Gastroesophageal sphincter (tissue), 4 donors: ENCODE measurements around the gene SRSF6. TPM values are rescaled to one million over a fixed set of nuclear protein-coding genes. Genes with fewer than 3 reads are reported as not detected.

Experiments
- ATAC-seq: fragments of 150-250 bp; one replicate; pipeline ENCODE4 v1.9.1; 2016; ENCODE audit warnings: mild to moderate bottlenecking, moderate library complexity
- H3K27ac ChIP-seq, 4 donors: fragments of 200-600 bp; sonication (generic) in 3 of 4; 1 replicate in 3 of 4; 2 replicates in 1 of 4; pipeline ENCODE4 v1.5.1; 2016 to 2019
- H3K27me3 ChIP-seq: fragments of 200-600 bp; sonication (generic); one replicate; pipeline ENCODE4 v1.5.1; 2019
- H3K36me3 ChIP-seq, 2 donors: fragments of 200-600 bp; sonication (generic); one replicate each; pipeline ENCODE4 v1.5.1; 2019; ENCODE audit warnings: control low read depth in 1 of 2
- H3K4me1 ChIP-seq, 3 donors: fragments of 200-600 bp; sonication (generic); 1 replicate in 2 of 3; 2 replicates in 1 of 3; pipeline ENCODE4 v1.5.1; 2016 to 2019; ENCODE audit warnings: control low read depth in 2 of 3
- H3K4me3 ChIP-seq, 2 donors: fragments of 200-600 bp; sonication (generic); one replicate each; pipeline ENCODE4 v1.5.1; 2019; ENCODE audit warnings: mild to moderate bottlenecking in 1 of 2, moderate library complexity in 1 of 2
- H3K9me3 ChIP-seq, 3 donors: fragments of 200-600 bp; sonication (generic); one replicate each; pipeline ENCODE4 v1.5.1; 2017 to 2019; ENCODE audit warnings: control low read depth in 2 of 3
- EP300 ChIP-seq: sonication (generic); formaldehyde crosslinking; IDR thresholded peaks from one replicate; pipeline ENCODE4 v1.6.1; 2017; ENCODE audit warnings: antibody characterized with exemption, mild to moderate bottlenecking
- POLR2A ChIP-seq, 2 donors: fragments of 450-650 bp; IDR thresholded peaks; one replicate each; pipeline ENCODE4 v1.6.1; 2017; ENCODE audit warnings: antibody characterized with exemption in 2 of 2, mild to moderate bottlenecking in 2 of 2, moderate library complexity in 1 of 2
- POLR2AphosphoS5 ChIP-seq: sonication (generic); formaldehyde crosslinking; IDR thresholded peaks from one replicate; pipeline ENCODE4 v1.6.1; 2017; ENCODE audit warnings: antibody characterized with exemption
- WGBS, 2 donors: methylation state at CpG; one replicate each; pipeline ENCODE4 v1.1.5; 2018; ENCODE audit warnings: low coverage in 1 of 2; 5-methylcytosine and 5-hydroxymethylcytosine counted together
- total RNA-seq, 4 donors: library from RNA; depleted of rRNA; stranded (reverse); fragments of >200 nt; gene quantifications; one replicate each; pipeline ENCODE4 v1.1.0, GENCODE V29; 2016
- TF ChIP-seq, protein P1 (sequence below), 4 experiments: fragments of 200-600 bp in 2 of 4; fragments of 450-650 bp in 2 of 4; sonication (generic) in 1 of 4; IDR thresholded peaks; one replicate each; pipeline ENCODE4 v1.5.1; 2017 to 2019; ENCODE audit warnings: antibody characterized with exemption in 4 of 4, mild to moderate bottlenecking in 2 of 4, moderate library complexity in 2 of 4

Gene SRSF6
- total RNA-seq, 4 donors from 2014 or later, result 25.3 to 47.5 (median 31.3) TPM

DNA sequence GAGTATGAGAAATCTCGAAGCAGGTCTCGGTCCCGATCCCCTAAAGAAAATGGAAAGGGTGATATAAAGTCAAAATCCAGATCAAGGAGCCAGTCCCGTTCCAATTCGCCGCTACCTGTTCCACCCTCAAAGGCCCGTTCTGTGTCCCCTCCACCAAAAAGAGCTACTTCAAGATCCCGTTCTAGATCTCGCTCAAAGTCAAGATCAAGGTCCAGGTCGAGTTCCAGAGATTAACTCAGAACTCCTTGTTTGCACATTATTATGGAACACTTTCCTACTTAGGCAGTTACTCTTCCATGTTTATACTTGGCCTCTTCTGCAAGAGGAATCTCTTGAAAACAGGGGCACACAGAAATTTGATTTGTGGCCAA lies 3.1 kb downstream of the SRSF6 start:
- H3K9me3 ChIP-seq, result no peaks in the 10 kb centered on the region
- peaks cover 0 to 58% (median 5%) of the 10 kb centered on the region in 3 donors for H3K4me1 ChIP-seq
- H3K4me3 ChIP-seq, result no peak overlapping the region
- no peak for TF ChIP-seq EP300
- no peak overlapping the region for H3K27ac ChIP-seq
- WGBS, 2 donors, result 86 to 95% methylated on average over 10 of the region's 10 CpGs
- peaks cover 13 to 69% of the 10 kb centered on the region in 2 donors for H3K36me3 ChIP-seq
- ATAC-seq, result no peak
- H3K27me3 ChIP-seq, result no peaks in the 10 kb centered on the region

DNA sequence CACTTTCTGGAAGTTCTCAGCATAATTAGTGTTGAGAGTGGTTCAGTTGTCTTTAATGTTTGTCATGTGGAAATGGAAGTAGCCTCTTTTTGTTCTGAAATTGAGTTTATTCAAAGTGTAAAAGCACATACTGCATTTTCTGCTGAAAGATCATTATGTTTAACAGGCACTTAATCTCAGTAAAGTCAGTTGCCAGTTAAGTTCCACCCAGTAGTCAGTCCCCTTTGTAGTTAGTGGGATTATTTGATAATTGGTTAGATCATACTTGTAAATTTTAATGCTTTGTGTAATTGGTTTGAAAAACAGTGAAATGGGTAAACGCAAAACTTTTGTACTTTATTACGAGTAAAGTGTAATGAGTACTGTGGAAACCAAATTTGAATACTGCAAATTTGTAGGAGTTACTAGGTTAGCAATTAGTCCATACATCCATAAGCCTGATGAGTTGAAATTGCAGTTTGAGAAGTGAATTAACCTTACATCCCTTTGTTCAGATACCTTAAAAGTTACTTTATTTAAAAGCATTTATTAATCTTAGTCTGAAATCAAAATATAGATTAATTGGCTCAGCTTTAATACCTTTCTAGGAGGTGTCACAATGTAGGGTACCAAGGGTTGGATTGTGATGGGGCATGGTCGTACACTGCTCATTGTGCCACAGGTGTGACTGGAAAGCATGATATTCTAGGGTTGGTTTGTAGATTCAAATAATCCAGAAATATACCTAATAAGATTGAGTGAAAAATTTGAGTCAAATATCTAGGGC lies 4.4 kb downstream of the SRSF6 start:
- Histone ChIP-seq H3K27me3 (no peaks in the 10 kb centered on the region), H3K4me3 (no peak overlapping the region), H3K27ac (no peak overlapping the region), H3K9me3 (no peaks in the 10 kb centered on the region), H3K36me3 (peaks cover 13 to 82% of the 10 kb centered on the region in 2 donors), H3K4me1 (peaks cover 0 to 50% (median 5%) of the 10 kb centered on the region in 3 donors)
- WGBS, 2 donors, result 82 to 89% methylated on average over 3 of the region's 3 CpGs
- TF ChIP-seq EP300 (no peak), POLR2AphosphoS5 (no peak), POLR2A (IDR thresholded peaks at IDR 0.05) (no peak)
- TF ChIP-seq, protein P1, sequence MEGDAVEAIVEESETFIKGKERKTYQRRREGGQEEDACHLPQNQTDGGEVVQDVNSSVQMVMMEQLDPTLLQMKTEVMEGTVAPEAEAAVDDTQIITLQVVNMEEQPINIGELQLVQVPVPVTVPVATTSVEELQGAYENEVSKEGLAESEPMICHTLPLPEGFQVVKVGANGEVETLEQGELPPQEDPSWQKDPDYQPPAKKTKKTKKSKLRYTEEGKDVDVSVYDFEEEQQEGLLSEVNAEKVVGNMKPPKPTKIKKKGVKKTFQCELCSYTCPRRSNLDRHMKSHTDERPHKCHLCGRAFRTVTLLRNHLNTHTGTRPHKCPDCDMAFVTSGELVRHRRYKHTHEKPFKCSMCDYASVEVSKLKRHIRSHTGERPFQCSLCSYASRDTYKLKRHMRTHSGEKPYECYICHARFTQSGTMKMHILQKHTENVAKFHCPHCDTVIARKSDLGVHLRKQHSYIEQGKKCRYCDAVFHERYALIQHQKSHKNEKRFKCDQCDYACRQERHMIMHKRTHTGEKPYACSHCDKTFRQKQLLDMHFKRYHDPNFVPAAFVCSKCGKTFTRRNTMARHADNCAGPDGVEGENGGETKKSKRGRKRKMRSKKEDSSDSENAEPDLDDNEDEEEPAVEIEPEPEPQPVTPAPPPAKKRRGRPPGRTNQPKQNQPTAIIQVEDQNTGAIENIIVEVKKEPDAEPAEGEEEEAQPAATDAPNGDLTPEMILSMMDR (IDR thresholded peaks at IDR 0.05), result no peak
- no peak for ATAC-seq

DNA sequence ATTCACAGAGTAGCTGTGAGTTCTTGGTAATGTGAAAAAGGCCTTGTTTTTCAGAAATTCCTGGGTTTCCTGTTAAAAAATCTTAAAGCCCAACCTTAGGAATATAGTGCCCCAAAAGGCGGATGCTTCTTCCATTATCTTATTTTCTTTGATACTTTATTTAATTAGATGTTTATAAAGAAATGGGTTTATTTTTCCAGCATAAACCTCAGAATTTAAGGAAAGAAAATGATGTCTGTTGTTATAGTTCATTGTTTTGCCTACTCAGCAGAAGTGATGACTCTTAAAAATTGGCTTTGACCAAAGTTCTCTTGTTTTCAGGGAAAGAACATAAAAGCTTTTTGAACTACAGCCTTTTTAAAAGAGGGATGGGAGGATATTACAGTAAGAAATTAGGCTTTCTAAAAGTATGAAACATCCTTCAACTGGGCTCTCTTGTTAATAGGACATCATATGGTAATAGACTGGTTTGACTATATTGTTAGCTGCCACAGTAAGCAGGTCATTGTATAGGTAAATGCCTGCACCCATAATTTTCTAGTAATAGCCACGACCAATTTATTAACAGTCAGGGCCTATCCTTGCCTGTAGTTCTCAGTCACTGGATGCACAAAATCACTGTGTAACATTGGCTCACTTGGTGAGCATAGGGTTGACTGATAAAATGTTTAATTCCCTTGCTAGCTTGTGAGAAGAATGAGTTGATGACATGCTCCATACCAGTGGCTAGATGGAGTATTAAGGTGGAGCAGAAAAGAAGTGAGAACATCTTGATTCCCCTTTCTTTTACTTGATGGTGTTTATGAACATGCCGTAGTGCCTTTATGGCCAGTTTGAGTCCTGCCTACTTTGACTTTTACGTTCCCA lies 5.2 kb downstream of the SRSF6 start:
- WGBS, 2 donors, result 60 to 74% methylated on average over 3 to 4 of the region's 4 CpGs
- ATAC-seq, result no peak
- H3K27me3 ChIP-seq, result no peaks in the 10 kb centered on the region
- TF ChIP-seq POLR2A (IDR thresholded peaks at IDR 0.05) (no peak), EP300 (no peak), POLR2AphosphoS5 (no peak)
- TF ChIP-seq, protein P1 (IDR thresholded peaks at IDR 0.05), result no peak
- H3K27ac ChIP-seq, result no peak overlapping the region
- H3K4me3 ChIP-seq, result no peak overlapping the region
- peaks cover 13 to 90% of the 10 kb centered on the region in 2 donors for H3K36me3 ChIP-seq
- H3K4me1 ChIP-seq, result peaks cover 0 to 50% (median 5%) of the 10 kb centered on the region in 3 donors
- no peaks in the 10 kb centered on the region for H3K9me3 ChIP-seq

DNA sequence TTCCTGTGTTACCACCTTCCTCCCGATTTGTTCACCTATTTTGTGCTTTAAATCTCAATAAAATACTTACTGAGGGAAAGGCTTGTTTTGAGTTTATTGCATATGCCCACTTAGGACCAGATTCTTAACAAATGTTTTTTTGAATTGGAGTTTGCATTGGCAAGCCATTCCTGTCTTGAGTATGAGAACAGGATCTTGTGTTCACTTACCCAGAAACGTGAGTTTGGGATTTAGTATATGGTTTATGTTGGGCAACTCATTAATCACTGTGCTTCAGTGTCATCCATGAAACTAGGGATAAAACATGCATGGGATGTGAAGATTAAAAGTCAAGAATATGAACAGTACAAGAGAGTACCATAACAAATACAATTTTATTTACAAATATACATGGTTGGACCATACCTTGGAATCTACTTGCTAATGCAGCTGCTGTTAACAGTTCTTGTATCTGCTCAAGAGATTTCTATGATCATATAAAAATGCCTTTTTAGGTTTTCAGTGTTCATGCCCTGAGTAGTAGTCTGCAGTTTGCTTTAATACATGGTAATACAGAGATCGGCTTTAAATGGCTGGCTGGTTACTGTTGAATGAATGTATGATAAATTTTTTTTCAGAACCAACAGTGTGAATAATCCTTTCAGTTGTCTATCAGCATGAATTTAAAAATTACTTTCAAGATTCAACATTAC lies 6.0 kb downstream of the SRSF6 start:
- Histone ChIP-seq H3K4me3 (no peak overlapping the region), H3K36me3 (peaks cover 13 to 98% of the 10 kb centered on the region in 2 donors)
- WGBS, 2 donors, result 58 to 59% methylated on average over 3 of the region's 3 CpGs

More for the DNA sequence above, 6.0 kb downstream of the SRSF6 start:
- no peak overlapping the region for H3K27ac ChIP-seq
- no peaks in the 10 kb centered on the region for H3K9me3 ChIP-seq
- no peaks in the 10 kb centered on the region for H3K27me3 ChIP-seq
- TF ChIP-seq EP300, result no peak
- TF ChIP-seq POLR2AphosphoS5, result no peak
- no peak for TF ChIP-seq POLR2A (IDR thresholded peaks at IDR 0.05)
- TF ChIP-seq, protein P1 (IDR thresholded peaks at IDR 0.05), result no peak
- no peak for ATAC-seq
- H3K4me1 ChIP-seq, result peaks cover 0 to 49% (median 5%) of the 10 kb centered on the region in 3 donors
